ENCODE data around the gene SLC15A5.

SLC15A5 gene

GRCh38 chr12:16175840-16176239 lies 101.6 kb downstream of the SLC15A5 start:
- DNase-seq (ENCODE audit: low read depth in 2 of 2) = no peak

GRCh38 chr12:16174282-16174681 lies 103.2 kb downstream of the SLC15A5 start:
- no peak for DNase-seq (ENCODE audit: low read depth in 2 of 2)

GRCh38 chr12:16171348-16171747 lies 106.1 kb downstream of the SLC15A5 start:
- no peak for DNase-seq (ENCODE audit: low read depth in 2 of 2)

- no peak for DNase-seq (ENCODE audit: low read depth in 2 of 2)
These were observed 109.4 kb downstream of the SLC15A5 start for GRCh38 chr12:16168078-16168477.

GRCh38 chr12:16166563-16167470 lies 110.7 kb downstream of the SLC15A5 start:
- no peak for DNase-seq (ENCODE audit: low read depth in 2 of 2)

- no peak for DNase-seq (ENCODE audit: low read depth in 2 of 2)
These were observed 112.0 kb downstream of the SLC15A5 start for GRCh38 chr12:16165506-16165905.

GRCh38 chr12:16163901-16164300 lies 113.6 kb downstream of the SLC15A5 start:
- DNase-seq (ENCODE audit: low read depth in 2 of 2) = no peak

- DNase-seq (ENCODE audit: low read depth in 2 of 2) = no peak
These were observed 114.3 kb downstream of the SLC15A5 start for GRCh38 chr12:16163146-16163545.

GRCh38 chr12:16159571-16159970 lies 117.9 kb downstream of the SLC15A5 start:
- no peak for DNase-seq (ENCODE audit: low read depth in 2 of 2)

- no peak for DNase-seq (ENCODE audit: low read depth in 2 of 2)
These were observed 119.4 kb downstream of the SLC15A5 start for GRCh38 chr12:16158050-16158449.

- DNase-seq (ENCODE audit: low read depth in 2 of 2) = no peak
These were observed 121.5 kb downstream of the SLC15A5 start for GRCh38 chr12:16155938-16156337.

- no peak for DNase-seq (ENCODE audit: low read depth in 2 of 2)
These were observed 122.5 kb downstream of the SLC15A5 start for GRCh38 chr12:16154990-16155389.

- DNase-seq (ENCODE audit: low read depth in 2 of 2) = no peak
These were observed 124.4 kb downstream of the SLC15A5 start for GRCh38 chr12:16152885-16153673.

- no peak for DNase-seq (ENCODE audit: low read depth in 2 of 2)
These were observed 127.2 kb downstream of the SLC15A5 start for GRCh38 chr12:16150276-16150675.

GRCh38 chr12:16148938-16149337 lies 128.5 kb downstream of the SLC15A5 start:
- no peak for DNase-seq (ENCODE audit: low read depth in 2 of 2)
